GM18867 (cell line): Measurements from ENCODE around the gene SWI5.
"Not testable (repeated sequence)": the region's sequence is repeated elsewhere in the genome, so short reads cannot be mapped to it uniquely, and the experiment has no call there.

ENCODE experiments used
- ATAC-seq: cut with Tn5 transposase; IDR thresholded peaks from one replicate; pipeline ENCODE4 v1.9.1; 2021; ENCODE audit warnings: mild to moderate bottlenecking, moderate library complexity; ENCODE audit not compliant: unreplicated experiment

The SWI5 gene

GRCh38 chr9:128276008-128276573 lies at the start of gene SWI5:
SWI5 (plus strand) TSS chr9:128276276.
- peak; percentile 95 for ATAC-seq

GRCh38 chr9:128226412-128226801 lies 49.7 kb upstream of the SWI5 start:
- no peak for ATAC-seq

GRCh38 chr9:128230897-128231296 lies 45.2 kb upstream of the SWI5 start:
- ATAC-seq: not testable (repeated sequence)

- no peak for ATAC-seq
Measured at GRCh38 chr9:128231638-128232527, 44.2 kb upstream of the SWI5 start.

GRCh38 chr9:128232528-128233428 lies 43.3 kb upstream of the SWI5 start:
- no peak for ATAC-seq

GRCh38 chr9:128233817-128234406 lies 42.2 kb upstream of the SWI5 start:
- ATAC-seq: no peak

- ATAC-seq: no peak
Measured at GRCh38 chr9:128242124-128242523, 34.0 kb upstream of the SWI5 start.

- ATAC-seq: no peak
Measured at GRCh38 chr9:128242828-128243214, 33.3 kb upstream of the SWI5 start.

GRCh38 chr9:128243215-128244018 lies 32.7 kb upstream of the SWI5 start:
- ATAC-seq: no peak

- no peak for ATAC-seq
Measured at GRCh38 chr9:128244091-128244836, 31.8 kb upstream of the SWI5 start.

GRCh38 chr9:128244837-128245231 lies 31.2 kb upstream of the SWI5 start:
- no peak for ATAC-seq

- ATAC-seq: no peak
Measured at GRCh38 chr9:128245421-128246151, 30.5 kb upstream of the SWI5 start.

GRCh38 chr9:128246471-128246870 lies 29.6 kb upstream of the SWI5 start:
- ATAC-seq: no peak

- no peak for ATAC-seq
Measured at GRCh38 chr9:128247226-128247803, 28.8 kb upstream of the SWI5 start.

GRCh38 chr9:128249558-128249907 lies 26.5 kb upstream of the SWI5 start:
- no peak for ATAC-seq

GRCh38 chr9:128249908-128250838 lies 25.9 kb upstream of the SWI5 start:
- peak; percentile 91 for ATAC-seq
